NCI-H69 (cell line): ENCODE data around the gene UBL7.
A peak's percentile ranks its signal among the peaks of the same experiment; 100 is the strongest.
"Not testable (repeated sequence)": the region's sequence is repeated elsewhere in the genome, so short reads cannot be mapped to it uniquely, and the experiment has no call there.

Experiments used
- DNase-seq: peaks from one replicate; lab custom pipeline; 2025; lab: John Stamatoyannopoulos, UW

Gene UBL7

GRCh38 chr15:74460871-74461846 is at the start of gene UBL7:
Gene UBL7, minus strand, starts transcription at chr15:74461160. Its CDS starts 2,293 bp downstream, at chr15:74458867.
- peak; percentile 96 for DNase-seq

- no peak for DNase-seq
Measured at GRCh38 chr15:74506515-74506840, 45.5 kb upstream of the UBL7 start.

- no peak for DNase-seq
Measured at GRCh38 chr15:74505837-74506514, 45.0 kb upstream of the UBL7 start.

- no peak for DNase-seq
Measured at GRCh38 chr15:74504836-74505235, 43.9 kb upstream of the UBL7 start.

- no peak for DNase-seq
Measured at GRCh38 chr15:74504418-74504817, 43.5 kb upstream of the UBL7 start.

GRCh38 chr15:74502301-74502700 is 41.3 kb upstream of the UBL7 start:
- DNase-seq = no peak

- peak; percentile 4 for DNase-seq
Measured at GRCh38 chr15:74500401-74500800, 39.4 kb upstream of the UBL7 start.

- no peak for DNase-seq
Measured at GRCh38 chr15:74499366-74499765, 38.4 kb upstream of the UBL7 start.

- DNase-seq = peak; percentile 93
Measured at GRCh38 chr15:74497584-74497983, 36.6 kb upstream of the UBL7 start.

GRCh38 chr15:74496648-74497047 is 35.7 kb upstream of the UBL7 start:
- no peak for DNase-seq

GRCh38 chr15:74490339-74490689 is 29.4 kb upstream of the UBL7 start:
- no peak for DNase-seq

- DNase-seq = peak; percentile 73
Measured at GRCh38 chr15:74489518-74490338, 28.8 kb upstream of the UBL7 start.

GRCh38 chr15:74488776-74489175 is 27.8 kb upstream of the UBL7 start:
- no peak for DNase-seq

- peak; percentile 2 for DNase-seq
Measured at GRCh38 chr15:74482661-74483060, 21.7 kb upstream of the UBL7 start.

- not testable (repeated sequence) for DNase-seq
Measured at GRCh38 chr15:74480364-74480763, 19.4 kb upstream of the UBL7 start.

GRCh38 chr15:74471621-74472020 is 10.7 kb upstream of the UBL7 start:
- DNase-seq = not testable (repeated sequence)

GRCh38 chr15:74470631-74471395 is 9.9 kb upstream of the UBL7 start:
- no peak for DNase-seq

- no peak for DNase-seq
Measured at GRCh38 chr15:74468341-74469032, 7.5 kb upstream of the UBL7 start.

- DNase-seq = no peak
Measured at GRCh38 chr15:74466570-74466969, 5.6 kb upstream of the UBL7 start.

GRCh38 chr15:74464897-74465296 is 3.9 kb upstream of the UBL7 start:
- no peak for DNase-seq

- DNase-seq = no peak
Measured at GRCh38 chr15:74464216-74464615, 3.3 kb upstream of the UBL7 start.
